Mucosa of rectum (tissue), 2 donors: Measurements from ENCODE around the gene DUSP15.

ENCODE experiments used
- H3K27ac ChIP-seq, 2 donors: one replicate each; pipeline ENCODE4 v1.7.0; 2013; ENCODE audit warnings: inconsistent platforms in 2 of 2, low read depth in 2 of 2, low read length in 2 of 2
- H3K27me3 ChIP-seq, 2 donors: one replicate each; pipeline ENCODE4 v1.7.0; 2013; ENCODE audit warnings: low read length in 2 of 2; ENCODE audit not compliant: control insufficient read depth in 2 of 2, insufficient read depth in 2 of 2
- H3K36me3 ChIP-seq, 2 donors: one replicate each; pipeline ENCODE4 v1.7.0; 2013; ENCODE audit warnings: low read length in 2 of 2; ENCODE audit not compliant: control insufficient read depth in 2 of 2, insufficient read depth in 2 of 2
- H3K4me1 ChIP-seq, 2 donors: one replicate each; pipeline ENCODE4 v1.7.0; 2013; ENCODE audit warnings: low read length in 2 of 2, mild to moderate bottlenecking in 1 of 2; ENCODE audit not compliant: control insufficient read depth in 2 of 2, insufficient read depth in 2 of 2
- H3K4me3 ChIP-seq, 2 donors: one replicate each; pipeline ENCODE4 v1.7.0; 2013; ENCODE audit warnings: low read length in 2 of 2
- H3K9ac ChIP-seq, 2 donors: one replicate each; pipeline ENCODE4 v1.7.0; 2013; ENCODE audit warnings: low read length in 2 of 2, low read depth in 1 of 2, mild to moderate bottlenecking in 1 of 2
- H3K9me3 ChIP-seq, 2 donors: one replicate each; pipeline ENCODE4 v1.7.0; 2013; ENCODE audit warnings: low read length in 2 of 2; ENCODE audit not compliant: control insufficient read depth in 2 of 2
- donor health status: healthy.
- donor health status: Normal muscosa, but diverticular disease.

DUSP15 gene

DNA sequence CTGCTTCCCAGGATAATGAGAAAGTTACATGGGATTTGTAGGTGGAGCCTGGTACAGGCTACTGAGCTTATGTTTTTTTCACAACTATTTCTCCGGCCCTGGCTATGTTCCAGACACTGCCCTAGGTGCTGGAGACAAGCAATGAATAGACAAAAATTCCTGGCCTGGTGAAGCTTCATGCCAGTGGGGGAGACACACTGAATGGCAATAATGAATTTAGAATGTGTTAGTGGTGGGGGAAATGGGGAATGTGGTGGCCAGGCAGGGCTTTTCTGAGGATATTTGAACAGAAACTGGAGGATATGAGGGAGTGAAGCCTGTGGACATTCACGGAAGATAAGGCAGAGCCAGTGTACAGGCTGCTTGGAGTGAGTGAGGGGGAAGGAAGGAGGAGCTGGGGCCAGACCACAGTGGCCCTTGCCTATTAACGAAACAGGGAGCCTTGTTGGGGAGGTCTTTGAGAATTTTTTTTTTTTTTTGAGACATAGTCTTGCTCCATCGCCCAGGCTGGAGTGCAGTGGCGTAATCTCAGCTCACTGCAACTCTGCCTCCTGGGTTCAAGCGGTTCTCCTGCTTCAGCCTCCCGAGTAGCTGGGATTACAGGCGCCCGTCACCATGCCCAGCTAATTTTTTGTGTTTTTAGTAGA lies 31.6 kb downstream of the DUSP15 start:
- no peak overlapping the region for H3K9ac ChIP-seq
- H3K27ac ChIP-seq = no peak overlapping the region
- peaks cover 16 to 19% of the 10 kb centered on the region in 2 donors for H3K4me1 ChIP-seq

DNA sequence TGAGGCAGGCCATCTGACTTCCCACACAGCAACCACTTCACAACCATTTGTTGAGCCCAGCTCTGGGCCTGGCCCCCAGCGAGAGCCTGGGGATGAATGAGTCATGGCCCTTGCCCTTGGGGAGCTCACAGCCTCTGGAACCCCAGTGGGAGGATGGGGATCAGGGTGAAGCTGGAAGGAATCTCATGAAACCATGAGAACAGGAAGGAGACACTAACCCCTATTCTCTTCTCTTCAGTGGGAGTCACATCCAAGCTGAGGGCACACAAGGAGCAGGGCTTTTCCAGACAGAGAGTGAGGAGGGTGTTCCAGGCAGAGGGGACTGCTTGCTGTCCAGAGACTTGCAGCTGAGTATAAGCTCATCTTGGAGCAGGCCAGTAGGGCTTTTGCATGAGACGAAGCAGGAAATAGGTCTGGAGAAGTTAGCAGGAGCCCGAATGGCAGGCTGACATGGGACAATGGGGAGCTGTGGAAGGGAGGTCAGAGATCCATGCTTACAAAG lies 32.4 kb downstream of the DUSP15 start:
- H3K27ac ChIP-seq = no peak overlapping the region

More for the DNA sequence above, 31.6 kb downstream of the DUSP15 start:
- Histone ChIP-seq H3K36me3 (no peaks in the 10 kb centered on the region), H3K4me3 (no peak overlapping the region), H3K27me3 (no peaks in the 10 kb centered on the region), H3K9me3 (no peaks in the 10 kb centered on the region)

DNA sequence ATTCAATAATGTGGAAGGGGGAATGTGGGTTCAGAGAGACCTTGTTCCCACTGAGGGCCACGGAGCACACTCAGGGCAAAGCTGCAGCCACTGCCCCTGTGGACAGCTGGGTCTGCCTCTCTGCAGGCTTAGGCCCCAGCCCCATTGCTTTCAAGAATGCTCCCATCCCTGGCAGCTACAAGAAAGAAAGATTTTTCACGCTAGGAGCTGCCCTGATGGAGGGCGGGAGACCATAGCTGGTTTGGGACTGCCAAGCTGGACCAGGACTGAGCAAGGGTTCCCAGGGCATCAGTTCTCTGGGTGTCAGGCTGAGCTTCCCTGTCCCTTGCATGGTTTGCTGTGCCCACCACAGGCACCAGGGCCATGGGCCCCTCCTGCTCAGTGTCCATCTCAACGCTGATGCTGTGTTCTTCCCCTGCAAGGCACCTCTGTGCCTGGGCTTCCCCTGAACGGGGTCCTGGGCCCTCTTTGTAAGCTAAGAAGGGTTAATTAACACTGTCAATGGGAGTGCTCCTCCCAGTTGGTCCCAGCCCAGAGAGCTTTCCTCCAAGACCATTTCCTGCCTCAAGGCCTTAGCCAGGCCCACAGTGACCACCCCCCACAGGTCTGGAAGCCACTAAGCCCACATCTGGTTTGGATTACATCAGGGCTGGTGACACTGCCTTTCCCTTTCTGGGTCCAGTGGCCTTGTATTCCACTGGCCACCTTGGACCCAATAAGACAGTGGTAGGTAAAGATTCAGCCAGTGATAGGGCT lies 33.3 kb downstream of the DUSP15 start:
- Histone ChIP-seq H3K36me3 (no peaks in the 10 kb centered on the region), H3K4me3 (no peak overlapping the region), H3K27ac (peak overlapping the region in 1 of 2 donors; percentile 16), H3K27me3 (no peaks in the 10 kb centered on the region), H3K9me3 (no peaks in the 10 kb centered on the region), H3K9ac (no peak overlapping the region), H3K4me1 (peaks cover 16 to 19% of the 10 kb centered on the region in 2 donors)

More for the DNA sequence above, 32.4 kb downstream of the DUSP15 start:
- Histone ChIP-seq H3K36me3 (no peaks in the 10 kb centered on the region), H3K4me3 (no peak overlapping the region), H3K4me1 (peaks cover 16 to 19% of the 10 kb centered on the region in 2 donors), H3K9me3 (no peaks in the 10 kb centered on the region), H3K27me3 (no peaks in the 10 kb centered on the region), H3K9ac (no peak overlapping the region)

DNA sequence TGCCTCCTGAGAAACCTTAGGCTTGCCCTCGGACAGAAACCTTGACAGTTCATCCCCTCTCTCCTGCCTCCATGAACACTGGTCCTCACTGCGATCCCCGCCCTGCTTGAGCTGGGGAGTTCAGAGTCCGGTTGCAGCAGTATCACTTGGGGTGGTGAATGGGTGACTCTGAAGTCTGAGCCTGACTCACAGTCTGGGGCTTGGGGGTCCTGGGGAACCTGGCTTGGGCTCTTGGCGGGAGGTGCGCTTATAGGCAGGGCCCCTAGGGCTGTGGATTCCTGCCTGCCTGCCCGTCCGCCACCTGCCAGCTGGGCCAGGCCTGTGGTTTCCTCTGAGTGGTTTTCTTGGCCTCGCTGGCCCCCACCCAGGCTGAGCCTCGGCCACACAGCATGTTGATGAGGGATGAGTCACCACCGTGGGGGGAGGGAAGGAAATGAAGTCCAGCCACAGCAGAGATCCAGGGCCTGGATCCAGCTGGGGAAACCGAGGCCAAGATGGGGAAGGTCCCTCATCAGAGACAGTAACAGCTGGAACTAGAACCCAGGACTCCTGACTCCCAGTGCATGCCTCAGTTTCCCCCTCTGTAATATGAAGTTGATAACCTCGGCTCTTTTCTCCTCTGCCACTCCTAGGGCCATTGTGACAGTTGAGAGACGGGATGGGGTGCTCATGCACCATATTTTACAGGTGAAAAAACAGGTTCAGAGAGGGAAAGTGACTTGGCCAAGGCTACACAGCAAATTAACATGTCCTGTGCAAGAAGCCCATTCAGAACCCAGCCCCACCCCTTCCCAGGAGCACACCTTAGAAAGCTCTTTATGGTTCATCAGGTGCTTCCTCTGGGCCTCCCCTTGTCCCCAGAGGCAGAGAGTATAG lies 34.1 kb downstream of the DUSP15 start:
- Histone ChIP-seq H3K36me3 (no peaks in the 10 kb centered on the region), H3K9ac (no peak overlapping the region), H3K9me3 (no peaks in the 10 kb centered on the region), H3K27me3 (no peaks in the 10 kb centered on the region), H3K4me1 (peaks cover 16 to 19% of the 10 kb centered on the region in 2 donors), H3K27ac (no peak overlapping the region), H3K4me3 (no peak overlapping the region)

DNA sequence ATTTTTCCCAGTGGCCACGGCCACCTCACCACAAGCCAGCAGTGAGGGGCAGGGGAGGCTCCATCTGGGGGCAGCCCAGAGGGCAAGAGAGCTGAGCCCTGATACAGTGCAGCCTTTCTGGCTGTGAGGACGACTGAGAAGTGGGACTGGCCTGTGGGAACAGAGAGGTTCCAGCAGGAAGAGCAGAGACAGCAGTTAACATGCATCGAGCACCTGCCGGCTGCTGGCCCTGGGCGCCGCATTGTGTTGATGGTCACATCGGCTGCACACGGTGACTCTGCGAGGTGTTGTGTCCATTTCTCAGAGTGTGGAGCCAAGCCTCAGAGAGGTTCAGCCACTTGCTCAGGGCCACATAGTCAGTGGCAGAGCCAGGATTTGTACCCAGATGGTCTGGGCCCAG lies 34.8 kb downstream of the DUSP15 start:
- H3K4me1 ChIP-seq = peaks cover 16 to 19% of the 10 kb centered on the region in 2 donors
- H3K27me3 ChIP-seq = no peaks in the 10 kb centered on the region
- H3K27ac ChIP-seq = no peak overlapping the region
- H3K9ac ChIP-seq = no peak overlapping the region
- H3K9me3 ChIP-seq = no peaks in the 10 kb centered on the region
- H3K4me3 ChIP-seq = no peak overlapping the region
- no peaks in the 10 kb centered on the region for H3K36me3 ChIP-seq

DNA sequence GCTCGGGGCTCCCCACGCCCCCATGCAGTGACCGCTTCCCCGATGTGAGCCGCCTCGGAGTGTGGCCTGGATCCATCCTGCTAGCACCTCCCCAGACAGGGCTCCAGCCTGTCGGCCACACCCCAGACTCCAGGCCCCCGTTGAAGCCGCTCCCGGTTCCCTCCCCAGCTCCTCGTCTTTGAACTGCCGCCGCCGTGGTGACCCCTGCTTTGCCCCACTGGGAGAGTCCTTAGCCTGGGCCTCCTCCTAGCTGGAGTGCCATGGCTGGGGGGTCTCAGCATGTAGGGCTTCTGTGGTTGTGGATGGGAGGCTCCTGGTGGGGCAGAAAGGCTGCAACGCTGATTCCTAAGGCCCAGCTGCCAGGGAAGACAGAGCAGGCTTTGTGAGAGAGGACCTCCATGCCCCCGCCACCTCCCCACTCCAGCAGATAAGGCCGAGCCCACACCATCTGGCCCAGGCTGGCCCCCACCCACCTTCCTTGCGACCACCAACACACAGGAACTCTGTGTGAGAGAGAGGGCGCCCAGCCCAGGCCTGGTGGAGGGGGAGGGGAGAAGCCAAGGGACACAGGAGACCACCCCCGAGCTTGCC lies 36.3 kb downstream of the DUSP15 start:
- Histone ChIP-seq H3K27ac (no peak overlapping the region), H3K9ac (no peak overlapping the region), H3K4me1 (peaks cover 16 to 19% of the 10 kb centered on the region in 2 donors), H3K9me3 (no peaks in the 10 kb centered on the region), H3K36me3 (no peaks in the 10 kb centered on the region), H3K4me3 (no peak overlapping the region), H3K27me3 (no peaks in the 10 kb centered on the region)

DNA sequence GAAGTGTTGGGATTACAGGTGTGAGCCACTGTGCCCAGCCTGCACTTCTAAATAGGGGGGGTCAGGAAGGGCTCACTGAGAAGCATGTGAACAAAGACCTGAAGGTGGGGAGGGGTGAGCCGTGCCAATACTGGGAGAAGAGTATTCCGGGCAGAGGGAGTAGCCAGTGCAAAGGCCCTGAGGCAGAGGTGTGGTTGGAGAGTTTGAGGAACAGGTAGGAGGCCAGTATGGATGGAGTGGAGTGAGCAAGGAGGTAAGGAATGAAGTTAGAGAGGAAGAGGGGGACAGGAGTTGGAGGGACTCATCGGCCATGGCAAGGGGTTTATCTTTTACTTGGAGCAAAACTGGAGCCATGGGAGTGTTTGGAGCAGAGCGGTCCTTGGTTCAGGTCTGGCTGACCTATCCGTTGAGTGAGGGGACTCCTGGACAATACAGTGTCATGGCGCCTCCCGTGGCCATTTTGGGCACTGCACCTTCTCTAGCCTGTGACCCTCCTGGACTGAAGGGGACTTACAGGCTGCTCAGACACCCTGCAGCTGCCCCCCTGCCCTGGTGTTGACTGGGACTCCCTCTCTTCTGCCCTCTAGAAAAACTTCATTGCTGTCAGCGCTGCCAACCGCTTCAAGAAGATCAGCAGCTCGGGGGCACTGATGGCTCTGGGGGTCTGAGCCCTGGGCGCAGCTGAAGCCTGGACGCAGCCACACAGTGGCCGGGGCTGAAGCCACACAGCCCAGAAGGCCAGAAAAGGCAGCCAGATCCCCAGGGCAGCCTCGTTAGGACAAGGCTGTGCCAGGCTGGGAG lies 37.0 kb downstream of the DUSP15 start:
- Histone ChIP-seq H3K4me3 (no peak overlapping the region), H3K27ac (no peak overlapping the region), H3K27me3 (no peaks in the 10 kb centered on the region), H3K9me3 (no peaks in the 10 kb centered on the region), H3K36me3 (no peaks in the 10 kb centered on the region), H3K4me1 (peaks cover 16 to 19% of the 10 kb centered on the region in 2 donors), H3K9ac (no peak overlapping the region)

DNA sequence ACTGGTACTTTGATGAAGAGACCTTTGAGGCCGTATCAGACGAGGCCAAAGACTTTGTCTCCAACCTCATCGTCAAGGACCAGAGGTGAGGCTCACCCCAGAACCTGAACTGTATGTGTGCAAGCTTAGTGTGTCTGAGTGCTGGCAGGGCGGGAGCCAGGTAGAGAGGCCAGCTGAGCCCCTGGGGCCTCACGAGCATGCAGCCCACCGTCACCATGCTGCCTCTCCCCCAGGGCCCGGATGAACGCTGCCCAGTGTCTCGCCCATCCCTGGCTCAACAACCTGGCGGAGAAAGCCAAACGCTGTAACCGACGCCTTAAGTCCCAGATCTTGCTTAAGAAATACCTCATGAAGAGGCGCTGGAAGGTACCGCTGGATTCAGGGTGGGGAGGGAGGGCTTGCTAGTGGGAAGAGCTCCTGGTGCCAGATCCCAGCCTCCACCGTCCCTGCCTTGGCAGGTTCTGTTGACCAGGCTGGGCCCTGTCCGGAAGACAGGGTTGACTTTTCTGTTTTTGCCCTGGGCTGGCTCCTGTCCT lies 38.5 kb downstream of the DUSP15 start:
- Histone ChIP-seq H3K4me1 (peaks cover 14 to 16% of the 10 kb centered on the region in 2 donors), H3K27ac (no peak overlapping the region), H3K4me3 (no peak overlapping the region), H3K9me3 (no peaks in the 10 kb centered on the region), H3K9ac (no peak overlapping the region), H3K36me3 (no peaks in the 10 kb centered on the region), H3K27me3 (no peaks in the 10 kb centered on the region)

DNA sequence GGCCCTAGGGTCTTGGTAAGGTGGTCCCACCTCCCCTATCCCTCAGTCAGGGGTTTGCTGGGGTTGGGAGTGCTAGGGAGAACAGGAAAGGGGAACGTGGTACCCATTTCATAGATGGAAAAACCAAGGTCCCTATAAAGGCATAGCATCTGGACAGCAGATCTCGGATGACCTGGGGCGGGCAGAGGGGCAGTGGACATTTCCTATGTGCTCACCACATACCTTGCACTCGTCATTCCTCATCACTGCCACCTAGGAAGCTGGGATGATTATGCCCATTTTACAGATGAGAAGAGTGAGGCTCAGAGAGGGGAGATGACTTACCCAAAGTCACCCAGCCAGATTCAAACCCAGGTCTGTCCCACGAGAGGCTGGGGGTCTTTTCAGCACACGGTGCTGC lies 39.1 kb downstream of the DUSP15 start:
- no peaks in the 10 kb centered on the region for H3K36me3 ChIP-seq

More for the DNA sequence above, 39.1 kb downstream of the DUSP15 start:
- Histone ChIP-seq H3K27ac (no peak overlapping the region), H3K4me1 (peaks cover 8 to 9% of the 10 kb centered on the region in 2 donors), H3K9ac (no peak overlapping the region), H3K9me3 (no peaks in the 10 kb centered on the region), H3K4me3 (no peak overlapping the region), H3K27me3 (no peaks in the 10 kb centered on the region)
